HepG2 (cell line): ENCODE results near the gene BANP. TPM values are rescaled to one million over a fixed set of nuclear protein-coding genes. Genes with fewer than 3 reads are reported as not detected.

Experiments
- ATAC-seq: fragments of 200-7000 bp; cut with Tn5 transposase; 3 replicates; pipeline ENCODE4 v1.9.1; 2020; ENCODE audit warnings: mild to moderate bottlenecking, moderate library complexity
- BruUV-seq: library from RNA; stranded (reverse); fragments of 400-500 nt; replicated peaks from 2 replicates; lab custom pipeline; 2021; lab: Mats Ljungman, UMichigan
- CTCF ChIA-PET: fragments of 300-600 bp; formaldehyde crosslinking; extraction: SDS; loops from one replicate; lab custom pipeline; 2021; ENCODE audit warnings: low total read pairs, inconsistent platforms, low intra/inter-chr PET ratio; lab: Yijun Ruan, JAX
- POLR2A ChIA-PET: fragments of 350-600 bp; sonication (Branson Sonifier 250); formaldehyde crosslinking; loops from one replicate; lab custom pipeline; 2020; ENCODE audit warnings: antibody characterized with exemption, inconsistent platforms; lab: Yijun Ruan, JAX
- DNase-seq: peaks from one replicate; pipeline ENCODE4 v3.0.0-alpha.2; 2015; ENCODE audit warnings: low spot score
- FAIRE-seq: peaks from 3 replicates; lab custom pipeline; 2011; peaks lifted over from hg19 to GRCh38; lab: Jason Lieb, UNC
- H2AFZ ChIP-seq: one replicate; pipeline ENCODE4 v1.6.1; 2011; ENCODE audit warnings: low read length, inconsistent platforms
- H3K27ac ChIP-seq: fragments of 300-600 bp; 3 replicates; pipeline ENCODE4 v1.8.0; 2011; ENCODE audit warnings: mixed run types, mild to moderate bottlenecking, mixed read lengths, low read length, inconsistent platforms; ENCODE audit not compliant: insufficient read depth; ENCODE audit errors: extremely low read length
- H3K27me3 ChIP-seq, 2 experiments: fragments of 200-600 bp in 1 of 2; 2 replicates in 1 of 2; 3 replicates in 1 of 2; pipeline versions ENCODE4 v1.6.0 to v1.8.0; 2011; ENCODE audit warnings: low read length in 2 of 2, mild to moderate bottlenecking in 2 of 2, moderate library complexity in 2 of 2, inconsistent platforms in 1 of 2; ENCODE audit not compliant: insufficient read depth in 2 of 2, control insufficient read depth in 1 of 2
- H3K36me3 ChIP-seq, 2 experiments: fragments of 200-600 bp in 1 of 2; replicated peaks in 1 of 2; 2 replicates in 1 of 2; 3 replicates in 1 of 2; pipeline versions ENCODE4 v1.5.1 to v1.8.0; 2011; ENCODE audit warnings: low read length in 2 of 2, inconsistent platforms in 1 of 2; ENCODE audit not compliant: insufficient read depth in 2 of 2, control insufficient read depth in 1 of 2
- H3K4me1 ChIP-seq: 2 replicates; pipeline ENCODE4 v1.5.1; 2012; ENCODE audit warnings: low read length, inconsistent platforms; ENCODE audit not compliant: insufficient read depth
- H3K4me2 ChIP-seq: 2 replicates; pipeline ENCODE4 v1.6.0; 2011; ENCODE audit warnings: low read depth, low read length, inconsistent platforms
- H3K4me3 ChIP-seq, 3 experiments: fragments of 200-600 bp in 1 of 3; sonication (generic), shearing (Covaris generic) in 1 of 3; replicated peaks in 1 of 3; 2 replicates each; pipeline ENCODE4 v1.5.1; 2011 to 2016; ENCODE audit warnings: low read length in 3 of 3, inconsistent platforms in 2 of 3, low read depth in 2 of 3, mild to moderate bottlenecking in 2 of 3, control low read depth in 1 of 3, mixed read lengths in 1 of 3; ENCODE audit not compliant: insufficient read depth in 1 of 3
- H3K79me2 ChIP-seq: one replicate; pipeline ENCODE4 v1.6.1; 2011; ENCODE audit warnings: low read length, inconsistent platforms; ENCODE audit not compliant: insufficient read depth
- H3K9ac ChIP-seq: 2 replicates; pipeline ENCODE4 v1.6.0; 2011; ENCODE audit warnings: mild to moderate bottlenecking, low read depth, low read length, inconsistent platforms; ENCODE audit not compliant: insufficient read depth
- H3K9me3 ChIP-seq: 2 replicates; pipeline ENCODE4 v1.5.1; 2012; ENCODE audit warnings: mild to moderate bottlenecking, low read length
- H4K20me1 ChIP-seq: 2 replicates; pipeline ENCODE4 v1.6.0; 2011; ENCODE audit warnings: inconsistent platforms, mild to moderate bottlenecking, low read length, moderate library complexity; ENCODE audit not compliant: insufficient read depth
- AGO2 ChIP-seq: fragments of 200-400 bp; formaldehyde crosslinking; optimal IDR thresholded peaks from 2 replicates; pipeline ENCODE3; 2017; ENCODE audit warnings: mild to moderate bottlenecking, low read depth, low read length, moderate library complexity
- ERF ChIP-seq: IDR thresholded peaks from 2 replicates; pipeline ENCODE4 v1.6.1; 2018; ENCODE audit warnings: missing biosample characterization, missing genetic modification reagents
- FOSL2 ChIP-seq: sonication (generic); formaldehyde crosslinking; IDR thresholded peaks from 2 replicates; pipeline ENCODE4 v1.4.0; 2020; ENCODE audit warnings: missing genetic modification reagents
- HNRNPL ChIP-seq: fragments of 200-400 bp; formaldehyde crosslinking; IDR thresholded peaks from 2 replicates; pipeline ENCODE4 v1.6.1; 2017; ENCODE audit warnings: mild to moderate bottlenecking, low read depth, low read length
- ISX ChIP-seq: sonication (generic); formaldehyde crosslinking; conservative IDR thresholded peaks from 2 replicates; pipeline ENCODE4 v1.5.0; 2020; ENCODE audit warnings: missing genetic modification reagents
- MEIS1 ChIP-seq: sonication (generic); formaldehyde crosslinking; IDR thresholded peaks from 2 replicates; pipeline ENCODE4 v1.9.0; 2021; ENCODE audit warnings: mild to moderate bottlenecking, missing genetic modification reagents, moderate library complexity, borderline replicate concordance
- POLR2A ChIP-seq, 2 experiments: IDR thresholded peaks; 2 replicates each; pipeline ENCODE4 v1.6.1; 2011; ENCODE audit warnings: low read depth in 2 of 2, low read length in 2 of 2, mild to moderate bottlenecking in 1 of 2, moderate library complexity in 1 of 2; ENCODE audit not compliant: insufficient read depth in 1 of 2
- RBFOX2 ChIP-seq: fragments of 200-400 bp; formaldehyde crosslinking; IDR thresholded peaks from 2 replicates; pipeline ENCODE4 v1.6.1; 2017; ENCODE audit warnings: low read depth, mild to moderate bottlenecking, low read length
- ZNF333 ChIP-seq: sonication (generic); formaldehyde crosslinking; IDR thresholded peaks from 2 replicates; pipeline ENCODE4 v1.4.0; 2020; ENCODE audit warnings: mild to moderate bottlenecking, missing genetic modification reagents, borderline replicate concordance
- ZNF557 ChIP-seq: sonication (generic); formaldehyde crosslinking; IDR thresholded peaks from 2 replicates; pipeline ENCODE4 v1.4.0; 2020; ENCODE audit warnings: missing genetic modification reagents
- ZNF780A ChIP-seq: sonication (generic); formaldehyde crosslinking; IDR thresholded peaks from 2 replicates; pipeline ENCODE4 v1.8.0; 2022; ENCODE audit warnings: mild to moderate bottlenecking, missing genetic modification reagents, moderate library complexity
- WGBS: methylation state at CpG from one replicate; pipeline ENCODE4 v1.1.6; 2017; ENCODE audit warnings: low lambda C conversion rate; 5-methylcytosine and 5-hydroxymethylcytosine counted together
- in situ Hi-C: cut with HindIII; loops from 2 replicates; pipeline ENCODE4 v1.10.0; 2017; ENCODE audit warnings: low pct_unique_long_range_greater_than_20kb; ENCODE audit not compliant: extremely low pct_ligation_motif_present
- intact Hi-C: fragments of 100-400 bp; cut with micrococcal nuclease; formaldehyde crosslinking; loops from one replicate; pipeline ENCODE4 v1.10.0; 2022; ENCODE audit not compliant: unreplicated experiment
- polyA plus RNA-seq, 8 experiments: library from polyadenylated mRNA; depleted of rRNA in 3 of 8; stranded (reverse) in 7 of 8; unstranded in 1 of 8; fragments of >200 nt; fragmentation: Illumina TruSeq in 4 of 8; extraction: Trizol in 4 of 8; gene quantifications; 2 replicates each; pipeline versions ENCODE4 v1.2.1 to v1.2.3, GENCODE V29; 2011 to 2016; ENCODE audit warnings: low read depth in 4 of 8, missing spikeins in 1 of 8, mixed read lengths in 1 of 8; ENCODE audit not compliant: insufficient read depth in 1 of 8
- total RNA-seq, 5 experiments: library from RNA; depleted of rRNA; stranded (reverse); fragments of >200 nt; fragmentation: Illumina TruSeq; extraction: Trizol; gene quantifications; 2 replicates each; pipeline ENCODE4 v1.2.3, GENCODE V29; 2016; ENCODE audit warnings: low read depth in 1 of 5
- TF ChIP-seq, protein P1 (sequence below): sonication (generic); formaldehyde crosslinking; IDR thresholded peaks from 2 replicates; pipeline ENCODE4 v1.9.0; 2022; ENCODE audit warnings: missing genetic modification reagents, mild to moderate bottlenecking, borderline replicate concordance
- TF ChIP-seq, protein P2 (sequence below): sonication (generic); formaldehyde crosslinking; IDR thresholded peaks from 2 replicates; pipeline ENCODE4 v1.5.1; 2020; ENCODE audit warnings: mild to moderate bottlenecking, missing genetic modification reagents, moderate library complexity

The BANP gene
- total and polyA plus RNA-seq, 2 of the 13 experiments (the other 11 are each of a cell fraction or from before 2014, with no cell fraction given), result 20.2 to 23.8 TPM

GRCh38 chr16:87954361-87954760 lies 3.1 kb downstream of the BANP start:
- Histone ChIP-seq H3K4me2 (no peak overlapping the region), H3K4me1 (peaks cover 57% of the 10 kb centered on the region), H3K9ac (no peak overlapping the region), H3K27me3 (no peaks in the 10 kb centered on the region), H4K20me1 (0 out of 2 replicates have a peak, but pooled peaks cover 5% of the 10 kb centered on the region), H3K27ac (no peak overlapping the region), H3K4me3 (no peak overlapping the region), H2AFZ (no peak overlapping the region), H3K36me3 (peaks cover 6 to 31% of the 10 kb centered on the region in 2 experiments; a peak in 4 of 5 replicates), H3K9me3 (no peaks in the 10 kb centered on the region), H3K79me2 (peaks cover 69% of the 10 kb centered on the region)
- in situ Hi-C loops, result no loop called here
- intact Hi-C loops, result no loop called here
- DNase-seq (no peak), FAIRE-seq (no peak), ATAC-seq (no peak)
- ChIA-PET CTCF (no interaction called here), POLR2A (no interaction called here)
- WGBS, result 91% methylated on average over 14 of the region's 14 CpGs
- TF ChIP-seq ZNF333, result 0 out of 2 replicates have a peak, but pooled peaks have one; percentile 20
- TF ChIP-seq FOSL2 (CRISPR knock-in tag), result no peak
- TF ChIP-seq ERF (CRISPR knock-in tag), result no peak
- TF ChIP-seq, protein P1, sequence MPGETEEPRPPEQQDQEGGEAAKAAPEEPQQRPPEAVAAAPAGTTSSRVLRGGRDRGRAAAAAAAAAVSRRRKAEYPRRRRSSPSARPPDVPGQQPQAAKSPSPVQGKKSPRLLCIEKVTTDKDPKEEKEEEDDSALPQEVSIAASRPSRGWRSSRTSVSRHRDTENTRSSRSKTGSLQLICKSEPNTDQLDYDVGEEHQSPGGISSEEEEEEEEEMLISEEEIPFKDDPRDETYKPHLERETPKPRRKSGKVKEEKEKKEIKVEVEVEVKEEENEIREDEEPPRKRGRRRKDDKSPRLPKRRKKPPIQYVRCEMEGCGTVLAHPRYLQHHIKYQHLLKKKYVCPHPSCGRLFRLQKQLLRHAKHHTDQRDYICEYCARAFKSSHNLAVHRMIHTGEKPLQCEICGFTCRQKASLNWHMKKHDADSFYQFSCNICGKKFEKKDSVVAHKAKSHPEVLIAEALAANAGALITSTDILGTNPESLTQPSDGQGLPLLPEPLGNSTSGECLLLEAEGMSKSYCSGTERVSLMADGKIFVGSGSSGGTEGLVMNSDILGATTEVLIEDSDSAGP, result no peak
- TF ChIP-seq MEIS1, result no peak
- TF ChIP-seq ZNF557 (CRISPR knock-in tag), result no peak
- no TSS peak for BruUV-seq

DNA sequence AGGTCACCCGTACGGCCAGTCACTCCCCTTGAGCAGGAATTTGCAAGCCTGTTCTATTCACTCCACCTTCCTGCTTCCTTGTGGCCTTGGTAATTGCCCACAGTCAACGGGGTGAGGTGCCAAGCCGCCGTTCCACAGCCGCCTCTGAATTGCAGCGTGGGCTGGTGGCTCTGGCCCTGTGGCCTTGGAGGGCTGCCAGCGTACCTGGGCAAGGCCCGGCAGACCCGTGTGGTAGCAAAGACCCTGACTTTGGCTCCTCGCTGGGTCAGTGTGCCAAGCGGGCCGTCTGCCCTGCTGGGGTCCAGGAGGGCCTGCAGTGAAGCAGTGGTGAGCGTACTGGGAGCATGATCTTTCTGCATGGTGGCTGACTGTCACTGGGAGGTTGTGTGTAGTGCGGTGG lies 3.6 kb downstream of the BANP start:
- no peak for ATAC-seq
- H3K36me3 ChIP-seq, result peaks cover 6 to 31% of the 10 kb centered on the region in 2 experiments; a peak in 4 of 5 replicates
- FAIRE-seq, result no peak
- DNase-seq, result no peak
- H3K4me3 ChIP-seq, result no peak overlapping the region
- 83% methylated on average over 13 of the region's 15 CpGs for WGBS
- H2AFZ ChIP-seq, result no peak overlapping the region
- no TSS peak for BruUV-seq
- no peak overlapping the region for H3K4me2 ChIP-seq
- H3K9ac ChIP-seq, result no peak overlapping the region
- peaks cover 52% of the 10 kb centered on the region for H3K4me1 ChIP-seq
- CTCF ChIA-PET, result no interaction called here
- no peaks in the 10 kb centered on the region for H3K27me3 ChIP-seq
- H3K79me2 ChIP-seq, result peaks cover 71% of the 10 kb centered on the region
- intact Hi-C loops, result no loop called here
- POLR2A ChIA-PET, result no interaction called here
- no peak overlapping the region for H3K27ac ChIP-seq
- no peaks in the 10 kb centered on the region for H3K9me3 ChIP-seq
- in situ Hi-C loops, result no loop called here
- 0 out of 2 replicates have a peak, but pooled peaks cover 5% of the 10 kb centered on the region for H4K20me1 ChIP-seq
- TF ChIP-seq HNRNPL (0 out of 2 replicates have a peak, but pooled peaks have one; percentile 27), ZNF780A (CRISPR knock-in tag) (no peak), RBFOX2 (peak; percentile 57; the same call in 1 of the 2 replicates), ISX (CRISPR knock-in tag) (no peak), POLR2A (IDR thresholded peaks at IDR 0.05; ENCODE audit: insufficient read depth in 1 of 2, low read depth in 2 of 2, low read length in 2 of 2) (0 out of 4 replicates have a peak, but pooled peaks of 1 of the 2 experiments have one; percentile 9), AGO2 (peak; percentile 94)
- TF ChIP-seq, protein P2, sequence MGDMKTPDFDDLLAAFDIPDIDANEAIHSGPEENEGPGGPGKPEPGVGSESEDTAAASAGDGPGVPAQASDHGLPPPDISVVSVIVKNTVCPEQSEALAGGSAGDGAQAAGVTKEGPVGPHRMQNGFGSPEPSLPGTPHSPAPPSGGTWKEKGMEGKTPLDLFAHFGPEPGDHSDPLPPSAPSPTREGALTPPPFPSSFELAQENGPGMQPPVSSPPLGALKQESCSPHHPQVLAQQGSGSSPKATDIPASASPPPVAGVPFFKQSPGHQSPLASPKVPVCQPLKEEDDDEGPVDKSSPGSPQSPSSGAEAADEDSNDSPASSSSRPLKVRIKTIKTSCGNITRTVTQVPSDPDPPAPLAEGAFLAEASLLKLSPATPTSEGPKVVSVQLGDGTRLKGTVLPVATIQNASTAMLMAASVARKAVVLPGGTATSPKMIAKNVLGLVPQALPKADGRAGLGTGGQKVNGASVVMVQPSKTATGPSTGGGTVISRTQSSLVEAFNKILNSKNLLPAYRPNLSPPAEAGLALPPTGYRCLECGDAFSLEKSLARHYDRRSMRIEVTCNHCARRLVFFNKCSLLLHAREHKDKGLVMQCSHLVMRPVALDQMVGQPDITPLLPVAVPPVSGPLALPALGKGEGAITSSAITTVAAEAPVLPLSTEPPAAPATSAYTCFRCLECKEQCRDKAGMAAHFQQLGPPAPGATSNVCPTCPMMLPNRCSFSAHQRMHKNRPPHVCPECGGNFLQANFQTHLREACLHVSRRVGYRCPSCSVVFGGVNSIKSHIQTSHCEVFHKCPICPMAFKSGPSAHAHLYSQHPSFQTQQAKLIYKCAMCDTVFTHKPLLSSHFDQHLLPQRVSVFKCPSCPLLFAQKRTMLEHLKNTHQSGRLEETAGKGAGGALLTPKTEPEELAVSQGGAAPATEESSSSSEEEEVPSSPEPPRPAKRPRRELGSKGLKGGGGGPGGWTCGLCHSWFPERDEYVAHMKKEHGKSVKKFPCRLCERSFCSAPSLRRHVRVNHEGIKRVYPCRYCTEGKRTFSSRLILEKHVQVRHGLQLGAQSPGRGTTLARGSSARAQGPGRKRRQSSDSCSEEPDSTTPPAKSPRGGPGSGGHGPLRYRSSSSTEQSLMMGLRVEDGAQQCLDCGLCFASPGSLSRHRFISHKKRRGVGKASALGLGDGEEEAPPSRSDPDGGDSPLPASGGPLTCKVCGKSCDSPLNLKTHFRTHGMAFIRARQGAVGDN (CRISPR knock-in tag), result peak; percentile 39; the same call in 1 of the 2 replicates
